ENCODE measurements around the gene NDUFV2.
"Not testable (repeated sequence)": the region's sequence is repeated elsewhere in the genome, so short reads cannot be mapped to it uniquely, and the experiment has no call there.

NDUFV2 gene

GRCh38 chr18:9153256-9153655 lies 50.8 kb downstream of the NDUFV2 start:
- DNase-seq (ENCODE audit: low spot score): no peak

GRCh38 chr18:9156604-9157249 lies 54.2 kb downstream of the NDUFV2 start:
- DNase-seq (ENCODE audit: low spot score): no peak

- no peak for DNase-seq (ENCODE audit: low spot score)
Observed at GRCh38 chr18:9157806-9158205, 55.3 kb downstream of the NDUFV2 start.

- DNase-seq (ENCODE audit: low spot score): no peak
Observed at GRCh38 chr18:9160014-9160413, 57.5 kb downstream of the NDUFV2 start.

GRCh38 chr18:9162663-9163062 lies 60.2 kb downstream of the NDUFV2 start:
- not testable (repeated sequence) for DNase-seq (ENCODE audit: low spot score)

GRCh38 chr18:9164149-9164548 lies 61.6 kb downstream of the NDUFV2 start:
- DNase-seq (ENCODE audit: low spot score): not testable (repeated sequence)

- DNase-seq (ENCODE audit: low spot score): not testable (repeated sequence)
Observed at GRCh38 chr18:9165883-9166282, 63.4 kb downstream of the NDUFV2 start.

- DNase-seq (ENCODE audit: low spot score): not testable (repeated sequence)
Observed at GRCh38 chr18:9169515-9169914, 67.0 kb downstream of the NDUFV2 start.

GRCh38 chr18:9171919-9172318 lies 69.4 kb downstream of the NDUFV2 start:
- not testable (repeated sequence) for DNase-seq (ENCODE audit: low spot score)

GRCh38 chr18:9172506-9173127 lies 70.1 kb downstream of the NDUFV2 start:
- DNase-seq (ENCODE audit: low spot score): no peak

- DNase-seq (ENCODE audit: low spot score): no peak
Observed at GRCh38 chr18:9173770-9174233, 71.3 kb downstream of the NDUFV2 start.

GRCh38 chr18:9174302-9174701 lies 71.8 kb downstream of the NDUFV2 start:
- DNase-seq (ENCODE audit: low spot score): no peak

GRCh38 chr18:9175115-9175514 lies 72.6 kb downstream of the NDUFV2 start:
- DNase-seq (ENCODE audit: low spot score): no peak

- no peak for DNase-seq (ENCODE audit: low spot score)
Observed at GRCh38 chr18:9177031-9177430, 74.5 kb downstream of the NDUFV2 start.

GRCh38 chr18:9177466-9177865 lies 75.0 kb downstream of the NDUFV2 start:
- DNase-seq (ENCODE audit: low spot score): no peak

- no peak for DNase-seq (ENCODE audit: low spot score)
Observed at GRCh38 chr18:9178557-9178956, 76.1 kb downstream of the NDUFV2 start.

GRCh38 chr18:9181275-9181674 lies 78.8 kb downstream of the NDUFV2 start:
- DNase-seq (ENCODE audit: low spot score): no peak

- DNase-seq (ENCODE audit: low spot score): no peak
Observed at GRCh38 chr18:9182852-9183399, 80.4 kb downstream of the NDUFV2 start.
